ENCODE results near the gene UHMK1.

GRCh38 chr1:162551969-162552683 lies 54.5 kb downstream of the UHMK1 start:
- TF ChIP-seq EZH2phosphoT487 (IDR thresholded peaks at IDR 0.05; ENCODE audit: low read depth): no peak
- TF ChIP-seq CTCF (IDR thresholded peaks at IDR 0.05; ENCODE audit: low read depth, low read length): no peak
